UCSD-AML1 (cell line): Measurements from ENCODE around the gene CPLANE2.
"Not testable (repeated sequence)": the region's sequence is repeated elsewhere in the genome, so short reads cannot be mapped to it uniquely, and the experiment has no call there.

Source experiments
- DNase-seq: peaks from one replicate; lab custom pipeline; 2025; ENCODE audit not compliant: unreplicated experiment; lab: John Stamatoyannopoulos, UW

CPLANE2 gene

DNA sequence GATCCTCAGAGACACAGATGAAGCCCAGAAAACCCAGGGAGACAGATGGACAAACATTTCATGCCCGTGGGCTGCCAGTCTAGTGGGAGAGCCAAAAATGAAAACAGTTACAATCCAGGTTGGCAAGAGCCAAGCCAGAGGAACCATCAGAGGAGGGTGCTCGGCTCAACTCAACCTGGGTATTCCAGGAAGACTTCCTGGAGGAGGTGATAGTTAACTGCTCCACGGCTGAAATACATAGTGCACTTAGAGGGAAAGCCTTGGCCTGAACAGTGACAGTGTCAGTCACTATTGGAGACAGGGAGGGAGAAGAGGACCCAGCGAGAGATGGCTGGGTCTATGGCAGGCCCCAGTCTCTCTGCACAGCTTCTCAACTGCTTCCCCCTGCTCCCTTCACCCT, 26.4 kb downstream of the CPLANE2 start:
- no peak for DNase-seq

DNA sequence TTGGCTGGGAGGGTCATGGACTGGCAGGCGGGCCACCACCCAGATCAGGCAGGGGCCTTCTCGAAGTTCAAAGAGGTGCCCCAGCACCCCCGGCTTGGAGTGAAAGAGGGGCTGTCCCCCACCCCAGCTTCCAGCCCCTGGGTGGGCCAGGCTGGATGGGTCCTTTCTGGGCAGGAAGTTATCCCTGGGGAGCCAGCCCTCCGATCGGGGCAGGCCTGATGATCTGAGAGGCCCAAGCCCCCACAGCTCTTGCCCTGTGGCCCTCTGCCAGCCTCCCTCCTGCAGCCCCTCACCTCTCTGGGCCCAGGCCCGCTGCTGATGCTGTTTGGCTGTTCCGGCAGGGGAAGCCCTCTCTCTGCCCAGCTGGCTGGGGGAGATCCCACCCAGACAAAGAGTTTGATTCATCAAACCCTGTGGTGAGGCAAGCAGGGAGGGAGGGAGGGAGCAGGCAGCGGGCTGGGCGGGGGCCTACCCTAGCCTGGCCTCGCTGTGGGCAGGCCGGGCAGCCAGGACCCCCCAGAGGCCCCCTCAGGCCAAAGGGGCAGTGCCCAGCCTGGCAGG, 27.1 kb downstream of the CPLANE2 start:
- no peak for DNase-seq

DNA sequence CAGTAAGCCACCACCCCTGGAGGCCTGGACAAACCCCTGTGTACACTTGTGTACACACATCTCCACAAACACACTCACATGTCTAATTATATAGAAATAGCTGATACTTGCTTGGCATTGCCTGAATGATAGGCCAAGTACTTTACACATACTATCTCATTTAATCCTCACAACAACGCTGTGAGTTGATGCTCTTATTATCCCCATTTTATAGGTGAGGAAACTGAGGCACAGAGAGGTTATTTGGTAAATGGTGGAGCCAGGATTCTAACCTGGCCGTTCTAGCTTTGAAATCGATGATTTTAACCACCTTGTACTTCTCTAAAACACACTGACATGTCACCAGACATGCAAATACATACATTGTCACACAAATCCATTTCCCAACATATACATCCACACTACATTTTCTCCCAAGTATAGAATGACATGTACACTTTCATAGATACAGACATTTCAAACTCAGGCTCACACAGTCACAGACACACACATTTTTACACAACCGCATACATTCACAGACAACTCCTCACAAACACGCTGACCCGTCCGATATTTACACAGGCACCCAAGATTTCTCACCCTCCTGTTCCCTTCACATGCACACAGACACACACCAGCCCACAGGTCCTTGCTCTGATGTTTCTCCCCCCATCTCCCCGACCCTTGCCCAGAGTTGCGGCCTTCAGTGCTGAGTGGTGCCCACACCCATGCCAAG, 27.7 kb downstream of the CPLANE2 start:
- DNase-seq, result no peak

DNA sequence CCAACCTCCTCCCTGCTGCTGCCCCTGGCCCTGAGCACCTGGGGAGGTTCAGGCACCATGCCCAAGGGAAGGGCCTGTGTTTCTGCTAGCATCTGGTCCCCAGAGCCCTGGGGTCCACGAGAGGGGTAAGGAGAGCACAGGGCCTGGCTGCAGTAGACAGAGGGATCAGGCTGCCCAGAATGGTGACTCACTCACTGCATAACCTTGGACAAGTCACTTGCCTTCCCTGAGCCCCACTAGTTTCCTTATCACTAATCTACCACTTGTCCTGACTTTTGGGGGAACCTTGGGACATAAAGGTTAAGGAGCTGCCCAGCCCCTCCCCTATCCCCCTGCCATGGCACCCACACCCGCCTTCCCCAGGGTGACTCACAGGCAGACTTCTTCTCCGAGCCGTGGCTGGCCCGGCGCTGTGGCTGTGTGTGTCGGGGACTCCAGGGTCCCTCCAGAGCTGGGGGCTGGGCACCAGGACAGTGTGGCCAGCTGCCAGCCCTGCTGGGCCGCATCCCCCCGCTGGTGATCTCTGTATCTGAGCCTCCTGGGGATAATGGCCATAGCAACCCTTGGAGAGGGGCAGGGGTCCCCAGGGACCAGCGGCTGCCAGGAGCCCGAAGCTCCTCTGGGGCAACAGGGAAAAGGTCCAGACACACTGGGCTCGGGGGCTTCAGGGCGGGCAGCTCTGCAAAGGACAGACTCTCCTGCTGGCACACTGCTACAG, 28.6 kb downstream of the CPLANE2 start:
- DNase-seq, result no peak

DNA sequence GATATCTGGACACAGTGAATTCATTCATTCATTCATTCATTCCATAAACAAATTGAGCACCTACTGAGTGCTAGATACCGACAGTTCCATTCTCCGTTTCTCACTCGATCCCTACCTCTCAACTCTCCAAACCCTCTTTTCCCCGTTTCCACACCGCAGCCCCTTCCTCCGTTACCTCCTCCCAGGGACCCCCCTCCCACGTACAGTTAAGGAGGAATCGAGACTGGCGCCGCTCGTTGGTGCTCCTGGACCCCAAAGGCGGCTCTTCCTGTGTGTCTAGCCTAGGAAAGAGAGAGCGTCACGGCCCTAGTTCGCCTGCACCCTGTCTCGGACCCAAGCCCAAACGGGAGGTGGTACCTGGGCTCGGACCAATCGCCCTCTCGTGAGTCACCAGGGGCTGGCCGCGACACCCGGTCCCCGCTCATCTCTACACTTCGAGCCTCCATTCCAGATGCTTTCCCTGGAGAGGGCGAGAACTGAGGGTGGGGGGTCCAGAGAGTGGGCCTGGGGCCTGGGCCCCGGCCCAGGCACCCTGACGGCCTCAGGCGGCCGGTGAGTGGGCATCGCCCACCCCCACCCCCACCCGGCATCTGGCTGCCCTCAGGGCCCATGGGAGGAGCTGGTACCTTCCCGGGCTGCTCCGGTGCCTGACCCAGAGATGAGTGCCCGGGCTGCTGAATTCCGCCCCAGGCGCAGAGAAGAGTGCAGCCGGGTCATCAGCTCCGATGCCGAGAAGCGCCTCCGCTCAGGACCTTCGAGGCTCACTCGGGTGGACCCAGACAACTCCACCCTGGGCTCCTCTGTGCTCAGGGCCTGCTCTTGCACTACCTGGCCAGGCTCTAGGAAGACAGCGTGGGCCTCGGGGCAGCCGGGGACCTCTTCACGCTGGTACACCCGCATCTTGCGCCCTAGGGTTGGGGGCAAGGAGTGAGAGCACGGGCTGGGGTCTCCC, 29.4 kb downstream of the CPLANE2 start:
- no peak for DNase-seq

DNA sequence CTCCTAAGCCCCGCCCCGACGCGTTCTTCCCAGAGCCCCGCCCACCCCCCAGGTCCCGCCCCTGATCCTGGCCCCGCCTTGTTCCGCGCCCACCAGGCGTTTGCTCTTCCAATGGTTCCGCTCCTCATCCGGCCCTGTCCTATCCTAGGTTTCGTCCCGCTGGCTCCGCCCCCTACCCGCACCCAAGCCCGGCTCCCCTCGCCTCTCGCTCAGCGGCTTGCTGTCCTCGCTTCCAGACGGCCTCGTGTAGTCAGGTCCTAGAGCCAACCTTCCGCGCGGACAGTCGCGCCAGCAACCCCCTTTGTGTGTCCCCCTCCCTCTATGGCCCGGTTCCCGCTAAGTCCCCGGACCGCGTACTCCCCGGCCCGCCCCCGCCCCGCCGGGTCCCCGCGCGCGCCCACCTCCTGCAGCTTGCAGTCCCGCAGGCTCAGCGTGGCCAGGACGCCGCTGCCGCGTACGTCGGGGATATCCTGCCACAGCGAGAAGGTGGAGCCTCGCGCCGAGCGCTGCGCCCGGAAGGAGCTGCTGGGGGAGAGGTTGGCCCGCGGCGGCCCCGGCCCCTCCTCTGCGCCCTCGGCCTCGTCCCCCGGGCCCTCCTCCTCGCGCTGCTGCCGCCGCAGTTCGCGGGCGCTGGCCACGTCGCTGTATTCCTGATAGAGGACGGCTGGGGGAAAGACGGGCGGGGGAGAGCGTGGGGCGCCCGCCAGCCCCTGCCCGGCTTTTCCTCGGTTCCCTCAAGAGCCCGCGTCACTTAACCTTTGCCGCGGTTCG, 30.3 kb downstream of the CPLANE2 start:
- DNase-seq, result peak; percentile 97

DNA sequence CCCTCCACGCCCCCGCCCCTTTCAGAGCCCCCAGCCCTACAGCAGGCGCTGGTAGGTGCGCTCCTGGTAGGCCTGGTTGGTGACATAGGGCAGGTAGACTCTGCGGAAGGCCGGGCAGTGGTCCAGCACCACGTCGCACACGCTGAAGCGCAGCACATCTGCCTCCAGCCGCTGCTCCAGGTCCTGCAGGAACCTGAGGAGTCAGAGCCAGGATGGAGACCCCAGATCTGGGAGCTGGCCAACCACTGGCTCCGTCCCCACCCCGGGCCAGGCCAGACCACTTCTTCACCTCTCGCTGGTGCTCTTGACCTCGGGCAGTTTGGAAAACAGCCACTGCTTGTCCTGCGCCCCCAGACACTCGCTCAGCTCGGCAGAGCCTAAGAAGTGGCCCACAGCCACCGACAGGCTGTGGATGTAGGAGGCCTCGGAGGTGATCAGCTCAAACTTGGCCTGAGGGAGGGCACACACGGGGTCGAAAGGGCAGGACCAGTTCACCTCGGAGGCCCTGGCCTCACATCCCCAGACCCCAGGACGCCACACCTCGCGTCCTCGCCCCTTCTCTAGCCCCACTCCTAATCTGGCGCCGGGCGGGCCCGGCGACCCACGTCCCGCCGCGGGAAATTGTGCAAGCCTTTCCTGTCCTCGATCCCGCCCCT, 31.0 kb downstream of the CPLANE2 start:
- DNase-seq, result no peak

DNA sequence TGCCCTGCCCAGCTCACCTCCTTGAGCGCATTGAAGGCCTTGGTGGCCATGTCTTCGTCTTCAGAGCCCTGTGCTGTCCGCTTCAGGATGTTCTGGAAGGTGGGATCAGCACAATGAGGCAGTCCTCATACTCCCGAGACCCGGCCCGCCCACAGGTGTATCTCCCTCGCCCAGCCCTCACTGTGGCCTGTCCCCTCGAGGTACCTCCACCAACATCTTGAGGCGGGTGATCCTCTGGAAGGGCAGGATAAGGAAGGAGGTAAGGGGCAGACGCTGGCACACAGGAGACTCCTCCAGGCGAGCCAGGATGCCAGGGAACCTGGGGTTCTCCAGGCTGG, 31.7 kb downstream of the CPLANE2 start:
- DNase-seq, result no peak

DNA sequence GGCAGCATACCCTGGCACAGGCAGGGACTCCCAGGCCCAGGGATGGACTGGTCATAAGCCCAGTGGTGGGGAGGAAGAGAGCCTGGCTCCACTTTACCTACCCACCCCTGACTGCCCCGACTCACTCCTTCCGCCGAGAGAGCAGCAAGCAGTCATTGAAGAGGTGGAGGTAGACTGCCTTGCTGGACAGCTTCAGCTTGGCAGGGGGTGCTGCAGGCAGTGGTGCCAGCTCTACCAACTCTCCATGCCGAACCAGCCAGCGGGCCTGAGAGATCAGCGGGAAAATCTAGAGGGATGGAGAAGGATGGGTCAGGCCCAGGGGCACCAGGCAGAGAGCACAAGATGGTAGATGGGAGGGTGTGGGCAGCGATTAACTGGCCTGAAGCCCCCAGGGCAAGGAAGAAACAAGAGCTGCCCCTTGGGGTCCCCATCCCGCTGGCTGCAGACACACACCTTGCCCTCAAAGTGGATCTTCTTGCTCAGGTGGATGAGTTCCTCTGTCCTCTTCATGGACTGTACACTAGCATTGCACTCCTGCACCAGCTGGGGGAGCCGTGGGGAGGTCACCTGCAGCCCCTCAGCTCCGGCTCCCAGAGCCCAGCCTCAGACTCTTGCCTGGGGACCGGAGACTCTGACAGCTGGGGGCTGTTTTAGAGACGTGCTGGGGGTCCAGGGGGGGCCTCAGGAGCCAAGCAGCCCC, 32.2 kb downstream of the CPLANE2 start:
- DNase-seq, result peak; percentile 23

DNA sequence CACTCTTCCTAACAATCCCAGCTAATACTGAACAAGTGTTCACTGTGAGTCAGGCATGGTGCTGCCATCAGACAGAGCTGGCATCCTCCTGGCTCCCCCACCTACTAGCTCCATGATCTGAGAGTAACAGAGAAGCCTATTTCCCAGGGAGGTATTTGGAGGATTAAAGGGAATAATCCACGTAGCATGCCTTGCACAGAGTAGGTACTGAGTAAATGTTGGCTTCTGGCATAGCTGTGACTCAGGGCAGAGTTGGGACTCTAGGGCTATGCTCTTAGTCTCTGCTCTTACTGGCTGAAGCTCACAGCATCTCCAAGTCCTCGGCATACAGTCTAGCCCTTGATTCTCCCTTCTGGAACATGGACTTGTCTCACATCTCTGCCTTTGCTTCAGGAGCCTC, 32.8 kb downstream of the CPLANE2 start:
- no peak for DNase-seq

DNA sequence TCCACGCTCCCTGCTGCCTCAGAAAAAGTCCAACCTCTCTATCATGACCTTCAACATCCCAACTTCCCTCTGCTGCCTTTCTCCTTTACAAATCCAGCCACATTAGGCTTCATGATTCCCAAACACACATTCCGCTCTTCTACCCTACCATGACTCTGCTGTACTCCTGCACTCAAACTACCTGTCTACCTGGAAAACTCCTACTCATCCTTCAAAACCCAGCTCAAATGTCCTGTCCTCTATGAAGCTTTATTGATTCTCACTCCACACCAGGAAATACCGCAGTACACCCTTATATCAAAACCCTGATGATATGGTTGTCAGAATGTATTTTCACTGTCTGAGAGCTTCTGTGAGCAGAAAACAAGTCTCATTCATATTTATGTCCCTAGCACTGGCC, 33.4 kb downstream of the CPLANE2 start:
- no peak for DNase-seq

DNA sequence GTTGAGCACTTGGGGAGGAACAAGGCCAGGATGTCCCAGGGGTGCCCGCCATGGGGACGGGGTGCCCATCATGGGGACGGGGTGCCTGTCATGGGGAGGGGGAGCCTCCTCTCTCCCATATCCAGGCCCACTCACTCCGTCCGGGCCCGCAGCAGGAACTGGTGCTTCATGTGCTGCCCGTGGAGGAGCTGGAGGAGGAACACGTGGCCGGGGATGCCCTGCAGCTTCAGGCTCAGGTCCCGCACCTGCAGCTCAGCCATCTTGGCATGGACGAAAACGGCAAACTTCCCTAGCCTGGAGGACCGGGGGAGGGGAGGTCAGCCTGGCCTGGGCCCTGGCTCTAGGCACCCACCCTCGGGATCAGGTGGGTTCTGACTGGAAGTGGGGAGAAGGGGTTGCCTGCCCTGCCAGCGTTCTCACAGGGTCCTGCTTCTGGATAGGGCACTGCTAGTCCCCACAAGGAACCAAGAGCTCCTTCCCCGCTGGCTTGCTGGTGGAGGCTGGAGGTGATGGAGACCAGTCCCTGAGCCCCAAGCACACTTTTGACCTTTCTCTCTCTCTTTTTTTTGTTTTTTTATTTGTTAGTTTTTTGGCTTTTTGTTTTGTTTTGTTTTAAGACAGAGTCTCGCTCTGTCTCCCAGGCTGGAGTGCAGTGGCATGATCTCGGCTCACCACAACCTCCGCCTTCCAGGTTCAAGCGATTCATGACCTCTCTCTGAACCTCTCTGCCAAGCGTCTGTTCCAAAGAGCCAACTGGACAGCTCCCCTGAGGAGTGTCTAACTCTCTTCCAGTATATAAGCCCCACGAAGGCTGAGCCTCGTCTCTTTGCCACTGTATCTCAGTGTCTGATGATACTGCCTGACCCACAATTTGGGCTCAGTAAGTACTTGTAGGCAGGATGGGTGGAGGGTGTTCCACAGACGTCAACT, 34.4 kb downstream of the CPLANE2 start:
- DNase-seq, result no peak

DNA sequence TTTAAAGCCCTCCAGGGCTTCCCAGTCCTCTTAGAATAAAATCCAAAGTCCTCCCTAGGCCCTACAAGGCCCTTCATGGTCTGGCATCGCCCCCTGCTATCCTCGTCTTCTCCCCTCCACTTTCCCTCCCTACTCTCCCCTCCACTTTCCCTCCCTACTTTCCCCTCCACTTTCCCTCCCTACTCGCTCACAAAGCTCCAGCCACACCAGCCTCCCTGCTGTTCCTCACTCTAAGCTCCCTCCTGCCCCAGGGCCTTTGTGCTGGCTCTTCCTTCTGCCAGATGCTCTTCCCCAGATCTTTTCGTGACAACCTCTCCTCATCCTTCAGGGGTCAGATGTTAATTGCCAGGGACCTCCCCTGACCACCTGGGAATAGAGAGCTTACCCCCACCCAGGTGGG, 37.3 kb downstream of the CPLANE2 start:
- no peak for DNase-seq

DNA sequence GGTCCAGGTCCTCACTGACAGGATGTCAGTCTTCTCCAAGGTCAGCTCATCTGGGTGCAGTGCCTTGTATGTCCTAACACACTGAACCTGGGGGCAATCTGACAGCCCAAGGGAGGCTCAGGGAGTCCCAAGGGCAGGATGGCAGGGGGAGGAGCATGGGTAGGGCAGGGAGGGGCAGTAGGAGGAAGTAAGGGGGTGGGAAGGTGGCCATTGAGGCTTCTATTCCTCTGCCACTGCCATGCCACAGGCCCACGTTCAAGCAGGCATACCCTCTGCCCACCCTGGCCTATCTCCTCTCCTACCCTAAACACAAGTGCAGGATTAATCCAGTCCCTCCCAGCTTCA, 37.9 kb downstream of the CPLANE2 start:
- no peak for DNase-seq

DNA sequence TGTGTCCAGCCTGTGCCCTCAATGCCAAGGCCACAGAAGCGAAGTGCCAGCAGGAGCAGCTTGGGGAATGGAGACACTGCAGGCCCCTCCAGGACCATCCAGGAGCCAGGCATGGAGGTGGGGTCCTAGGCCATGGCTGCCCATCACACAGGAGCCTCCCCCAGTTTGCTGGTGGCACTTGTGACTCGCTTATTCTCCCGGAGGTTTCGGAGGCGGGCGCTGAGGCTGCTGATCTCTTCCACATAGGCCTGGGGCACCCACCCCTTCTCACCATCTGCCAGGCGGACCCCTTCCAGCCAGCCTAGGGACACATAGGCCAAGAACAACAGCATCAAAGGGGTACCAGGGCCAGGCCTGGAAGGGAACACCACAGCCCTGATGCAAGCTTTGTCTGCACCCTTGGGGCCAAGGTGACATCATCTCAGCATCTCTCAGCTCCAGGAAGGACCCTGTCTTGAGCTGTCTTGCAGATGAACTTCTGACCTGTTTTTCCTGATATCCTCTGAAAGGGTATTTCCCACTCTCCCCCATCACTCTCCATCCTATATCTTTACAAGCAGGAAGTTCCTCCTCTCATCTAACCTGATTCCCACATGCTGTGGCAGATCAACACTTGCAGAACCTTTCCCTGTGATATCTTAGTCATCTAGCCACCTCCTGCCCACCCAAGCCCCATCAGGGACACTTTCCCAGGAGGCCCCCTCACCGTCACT, 38.4 kb downstream of the CPLANE2 start:
- DNase-seq, result no peak

DNA sequence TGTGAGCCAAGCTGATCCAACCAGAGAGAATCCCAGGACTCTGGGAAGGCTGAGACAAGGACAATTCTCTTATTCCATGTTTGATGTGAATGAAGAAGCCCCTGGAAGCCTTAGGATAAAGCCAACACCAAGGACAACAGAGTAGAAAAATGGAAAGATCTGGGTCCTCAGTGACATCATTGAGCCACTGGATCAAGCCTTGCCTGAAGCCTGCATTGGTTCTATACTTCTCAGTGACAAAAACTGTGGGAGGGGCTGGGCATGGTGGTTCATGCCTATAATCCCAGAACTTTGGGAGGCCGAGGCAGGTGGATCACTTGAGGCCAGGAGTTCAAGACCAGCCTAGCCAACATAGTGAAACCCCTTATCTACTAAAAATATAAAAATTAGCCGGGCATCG, 40.1 kb downstream of the CPLANE2 start:
- DNase-seq, result no peak

DNA sequence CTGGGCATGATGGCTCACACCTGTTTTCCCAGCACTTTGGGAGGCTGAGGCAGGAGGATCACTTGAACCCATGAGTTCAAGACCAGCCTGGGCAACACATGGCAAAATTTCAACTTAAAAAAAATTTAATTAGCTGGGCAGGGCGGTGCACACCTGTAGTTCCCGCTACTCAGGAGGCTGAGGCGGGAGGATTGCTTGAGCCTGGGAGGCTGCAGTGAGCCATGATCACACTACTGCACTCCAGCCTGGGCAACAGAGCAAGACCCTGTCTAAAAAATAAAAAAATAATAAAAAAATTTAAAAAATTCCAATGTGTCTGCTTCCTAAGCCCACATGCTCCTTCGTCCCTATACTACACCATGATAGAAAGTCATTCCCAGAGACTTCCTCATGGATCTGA, 40.8 kb downstream of the CPLANE2 start:
- DNase-seq, result not testable (repeated sequence)

DNA sequence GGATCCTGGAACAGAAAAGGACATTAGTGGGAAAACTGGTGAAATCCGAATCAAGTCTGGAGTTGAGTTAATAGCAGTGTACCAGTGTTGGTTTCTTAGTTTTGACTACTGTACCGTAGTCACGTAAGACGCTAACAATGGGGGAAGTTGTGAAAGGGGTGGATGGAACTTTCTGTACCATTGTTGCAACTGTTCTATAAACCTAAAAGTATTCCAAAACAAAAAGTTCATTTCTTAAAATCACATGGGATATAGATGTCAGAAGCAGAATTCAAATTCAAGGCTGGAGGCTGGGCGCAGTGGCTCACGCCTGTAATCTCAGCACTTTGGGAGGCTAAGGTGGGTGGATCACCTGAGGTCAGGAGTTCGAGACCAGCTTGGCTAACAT, 41.5 kb downstream of the CPLANE2 start:
- no peak for DNase-seq
